ENCODE data around the gene AGAP1.

Gene AGAP1

GRCh38 chr2:235963853-235964577 lies 470.2 kb downstream of the AGAP1 start:
- no peak for DNase-seq (ENCODE audit: low read depth, low spot score)

GRCh38 chr2:235964787-235965390 lies 471.0 kb downstream of the AGAP1 start:
- DNase-seq (ENCODE audit: low read depth, low spot score), result no peak

- no peak for DNase-seq (ENCODE audit: low read depth, low spot score)
Observed at GRCh38 chr2:235966396-235966795, 472.6 kb downstream of the AGAP1 start.

DNA sequence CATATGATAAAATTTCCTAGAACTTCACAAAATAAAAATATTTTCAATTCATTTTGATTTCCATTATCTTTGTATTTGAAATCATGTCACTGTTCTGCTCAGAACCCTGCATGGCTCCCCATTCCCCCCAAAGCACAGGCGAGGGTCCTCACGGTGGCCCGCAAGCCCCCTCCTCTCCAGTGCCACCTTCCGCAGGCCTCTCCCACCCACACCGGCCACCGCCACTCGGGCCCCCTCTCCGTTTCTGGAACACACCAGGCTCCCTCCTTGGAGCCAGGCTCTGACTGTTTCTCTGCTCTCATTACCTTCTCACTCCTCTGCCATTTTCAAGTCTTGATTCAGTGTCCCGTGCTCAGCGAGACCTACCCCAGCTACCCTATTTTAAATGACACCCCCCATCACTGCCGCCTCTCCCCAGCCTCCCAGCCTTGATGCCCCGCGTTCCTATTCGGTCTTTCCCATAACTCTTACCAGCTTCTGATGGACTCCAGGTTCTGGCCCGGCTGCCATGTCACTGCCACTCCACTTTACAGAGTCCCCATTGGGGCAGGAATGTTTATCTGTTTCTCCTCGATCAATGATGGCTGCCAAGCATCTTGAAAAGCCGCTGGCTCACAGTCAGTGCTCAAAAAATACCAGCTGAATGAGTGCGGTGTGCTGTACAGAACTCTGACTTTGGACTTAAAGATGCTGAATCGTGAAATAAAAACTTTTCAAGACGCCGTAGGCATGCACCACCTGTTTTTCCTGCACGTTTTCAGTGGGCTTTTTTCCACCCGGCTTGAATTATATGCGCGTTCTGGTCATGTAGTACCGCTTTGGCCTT lies 473.3 kb downstream of the AGAP1 start:
- no peak for DNase-seq (ENCODE audit: low read depth, low spot score)

DNA sequence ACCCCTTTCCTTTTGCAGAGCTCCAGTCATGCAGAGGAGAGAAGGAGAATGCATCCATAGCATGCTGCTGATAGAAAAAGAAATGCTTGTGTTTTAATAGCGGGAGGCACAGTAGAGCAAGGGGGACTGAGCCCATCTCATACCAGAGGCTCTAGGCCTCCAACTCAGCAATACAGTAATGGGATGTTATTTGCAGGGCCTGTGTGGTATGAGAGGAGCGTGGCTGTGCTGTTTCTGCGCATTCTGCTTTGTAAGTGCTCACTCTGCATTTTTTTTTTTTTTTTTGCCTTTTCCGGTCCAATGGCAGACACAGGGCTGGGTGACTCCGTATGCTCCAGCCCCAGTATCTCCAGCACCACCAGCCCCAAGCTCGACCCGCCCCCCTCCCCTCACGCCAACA lies 474.3 kb downstream of the AGAP1 start:
- DNase-seq (ENCODE audit: low read depth, low spot score), result no peak

- DNase-seq (ENCODE audit: low read depth, low spot score), result no peak
Observed at GRCh38 chr2:235968616-235969324, 474.9 kb downstream of the AGAP1 start.

GRCh38 chr2:235970204-235971040 lies 476.6 kb downstream of the AGAP1 start:
- no peak for DNase-seq (ENCODE audit: low read depth, low spot score)

- no peak for DNase-seq (ENCODE audit: low read depth, low spot score)
Observed at GRCh38 chr2:235976516-235976915, 482.7 kb downstream of the AGAP1 start.

- no peak for DNase-seq (ENCODE audit: low read depth, low spot score)
Observed at GRCh38 chr2:235976956-235977355, 483.1 kb downstream of the AGAP1 start.

DNA sequence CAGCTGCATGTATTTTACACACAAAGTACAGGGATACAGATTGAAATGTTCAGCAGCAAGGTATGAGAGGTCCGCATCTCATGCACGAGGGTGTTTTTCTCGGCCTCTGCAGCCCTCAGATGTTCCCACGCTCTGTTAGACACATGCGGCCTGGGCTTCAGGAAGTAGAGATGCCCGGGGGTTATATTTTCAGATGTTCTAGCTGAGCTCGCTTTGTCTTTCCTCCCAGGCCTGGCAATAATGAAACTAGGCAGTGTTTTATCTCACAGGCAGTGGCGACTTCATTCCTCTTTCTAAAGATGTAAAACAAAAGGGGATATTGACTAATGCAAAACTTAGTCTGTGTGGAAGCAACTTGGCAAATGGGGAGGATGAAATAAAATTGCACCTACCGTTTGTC lies 483.6 kb downstream of the AGAP1 start:
- no peak for DNase-seq (ENCODE audit: low read depth, low spot score)

- no peak for DNase-seq (ENCODE audit: low read depth, low spot score)
Observed at GRCh38 chr2:235978022-235978421, 484.2 kb downstream of the AGAP1 start.

- DNase-seq (ENCODE audit: low read depth, low spot score), result no peak
Observed at GRCh38 chr2:235979037-235979436, 485.2 kb downstream of the AGAP1 start.

DNA sequence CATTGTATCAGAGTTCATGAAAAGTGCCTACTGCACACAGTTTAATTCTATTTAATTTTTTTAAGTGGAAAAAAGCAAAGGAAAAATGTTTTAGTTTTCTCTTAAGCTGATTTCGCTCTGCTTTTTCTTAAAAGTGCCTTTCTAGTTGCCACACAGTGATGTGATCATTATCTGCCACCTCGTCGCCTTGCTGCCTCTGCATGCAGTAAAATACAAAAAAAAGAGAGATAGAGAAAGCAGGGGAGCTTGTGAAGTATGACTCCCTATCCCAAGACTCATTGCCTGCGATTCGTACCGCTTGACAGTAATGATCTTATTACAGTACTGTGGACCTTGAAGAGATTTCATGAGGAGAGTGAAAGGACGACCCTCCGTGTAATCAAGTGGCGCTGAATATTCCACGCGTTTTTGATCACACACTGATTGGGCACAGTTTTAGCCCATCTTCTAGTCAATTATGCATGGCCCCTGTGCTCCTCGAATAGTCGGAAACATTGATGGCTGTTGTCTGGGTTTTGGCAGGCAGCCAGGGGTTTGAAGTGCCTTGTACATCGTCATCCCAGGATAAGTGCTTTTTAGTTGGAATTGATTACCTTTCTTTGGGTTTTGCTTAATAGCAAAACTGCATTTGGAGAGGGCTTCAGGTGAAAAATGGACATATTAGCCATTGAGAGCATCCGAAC lies 486.1 kb downstream of the AGAP1 start:
- DNase-seq (ENCODE audit: low read depth, low spot score), result no peak

- no peak for DNase-seq (ENCODE audit: low read depth, low spot score)
Observed at GRCh38 chr2:235981631-235982030, 487.8 kb downstream of the AGAP1 start.

DNA sequence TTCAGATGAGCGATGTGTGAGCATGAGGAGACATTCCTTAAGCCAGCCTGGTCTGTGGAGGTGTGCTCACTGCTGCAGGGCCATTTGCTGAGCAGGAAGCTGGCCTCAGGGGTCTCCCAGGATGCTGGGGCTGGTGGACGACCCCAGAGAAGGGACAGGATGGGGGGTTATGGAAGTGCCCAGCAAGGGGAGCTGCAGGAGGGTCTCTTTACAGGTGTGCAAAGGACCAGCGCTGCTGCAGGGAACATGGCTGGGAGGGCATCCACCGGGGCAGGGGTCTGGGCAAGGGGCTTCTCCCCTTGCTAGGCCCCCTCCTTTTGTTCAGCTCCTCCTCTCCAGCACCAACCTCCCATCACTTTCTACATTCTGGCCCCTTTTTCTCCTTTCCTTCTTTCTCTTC lies 489.2 kb downstream of the AGAP1 start:
- DNase-seq (ENCODE audit: low read depth, low spot score), result no peak

DNA sequence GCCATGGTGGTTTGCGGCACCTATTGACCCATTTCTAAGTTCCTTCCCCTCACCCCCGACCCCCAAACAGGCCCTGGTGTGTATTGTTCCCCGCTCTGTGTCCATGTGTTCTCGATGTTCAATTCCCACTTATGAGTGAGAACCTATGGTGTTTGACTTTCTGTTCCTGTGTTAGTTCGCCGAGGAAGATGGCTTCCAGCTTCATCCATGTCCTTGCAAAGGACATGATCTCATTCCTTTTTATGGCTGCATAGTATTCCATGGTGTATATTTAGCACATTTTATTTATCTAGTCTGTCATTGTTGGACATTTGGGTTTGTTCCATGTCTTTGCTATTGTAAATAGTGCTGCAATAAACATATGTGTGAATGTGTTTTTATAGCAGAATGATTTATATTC lies 490.7 kb downstream of the AGAP1 start:
- no peak for DNase-seq (ENCODE audit: low read depth, low spot score)

DNA sequence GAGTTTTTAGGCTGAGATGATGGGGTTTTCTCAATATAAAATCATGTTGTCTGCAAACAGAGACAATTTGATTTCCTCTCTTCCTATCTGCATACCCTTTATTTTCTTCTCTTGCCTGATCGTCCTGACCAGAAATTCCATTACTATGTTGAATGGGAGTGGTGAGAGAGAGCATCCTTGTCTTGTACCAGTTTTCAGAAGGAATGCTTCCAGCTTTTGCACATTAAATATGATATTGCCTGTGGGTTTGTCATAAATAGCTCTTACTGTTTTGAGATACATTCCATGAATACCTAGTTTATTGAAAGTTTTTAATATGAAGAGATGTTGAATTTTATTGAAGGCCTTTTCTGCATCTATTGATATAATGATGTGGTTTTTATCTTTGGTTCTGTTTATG lies 492.5 kb downstream of the AGAP1 start:
- no peak for DNase-seq (ENCODE audit: low read depth, low spot score)

GRCh38 chr2:235988271-235989015 lies 494.6 kb downstream of the AGAP1 start:
- no peak for DNase-seq (ENCODE audit: low read depth, low spot score)

DNA sequence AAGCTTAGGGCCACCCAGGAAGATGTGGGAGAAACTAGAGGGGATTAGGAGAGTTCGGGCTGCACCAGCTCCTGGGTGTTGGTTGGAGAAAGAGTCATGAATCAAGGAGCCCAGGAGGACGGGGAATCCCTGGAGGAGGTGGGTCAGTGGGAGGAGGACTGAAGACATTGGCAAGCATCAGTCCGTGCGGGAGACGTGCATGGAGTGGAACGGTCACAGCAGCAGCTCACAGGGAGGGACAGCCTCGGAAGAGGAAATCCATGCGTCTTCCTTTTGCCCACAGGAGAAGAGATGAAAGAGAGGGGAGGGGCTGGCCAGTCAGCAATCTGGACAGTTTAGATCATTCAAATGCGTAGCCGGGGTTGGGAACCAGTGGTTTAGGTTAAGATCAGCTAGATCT lies 495.7 kb downstream of the AGAP1 start:
- DNase-seq (ENCODE audit: low read depth, low spot score), result no peak

DNA sequence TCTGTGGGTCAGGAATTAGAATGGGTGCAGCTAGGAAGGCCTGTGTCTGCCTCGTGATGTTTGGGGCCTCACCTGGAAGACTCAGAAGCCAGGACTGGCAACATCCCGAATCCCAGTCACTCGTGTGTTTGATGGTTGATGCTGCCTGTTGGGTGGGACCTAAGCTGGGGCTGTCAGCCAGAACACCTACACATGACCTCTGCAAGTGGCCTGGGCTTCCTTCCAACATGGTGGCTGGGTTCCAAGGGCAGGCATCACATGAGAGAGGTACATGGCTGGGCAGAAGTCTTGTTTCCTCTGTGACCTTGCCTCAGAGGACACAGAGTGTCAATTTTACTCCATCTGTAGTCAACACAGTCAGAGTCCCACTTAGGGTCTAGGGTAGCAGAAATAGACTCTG lies 496.5 kb downstream of the AGAP1 start:
- no peak for DNase-seq (ENCODE audit: low read depth, low spot score)
